ENCODE results near the gene MACF1. TPM values are rescaled to one million over a fixed set of nuclear protein-coding genes. Genes with fewer than 3 reads are reported as not detected.

Gene MACF1
- total and polyA plus RNA-seq, 10 donors = 50.8 to 641 (median 414) TPM

- Histone ChIP-seq H3K9me3 (no peaks in the 10 kb centered on the region), H3K36me3 (peaks cover 0 to 90% (median 41%) of the 10 kb centered on the region in 6 donors), H3K27me3 (replicated peaks in 1 of 7) (no peaks in the 10 kb centered on the region), H3K4me1 (peaks cover 0 to 18% (median 16%) of the 10 kb centered on the region in 6 donors), H3K27ac (no peak overlapping the region), H3K4me3 (no peak overlapping the region)
- peak; percentile 43 for DNase-seq
- WGBS, 5 donors = 64 to 89% (median 79%) methylated on average over 6 to 10 of the region's 10 CpGs
- TF ChIP-seq POLR2AphosphoS5 (IDR thresholded peaks at IDR 0.05) (no peak), POLR2A (IDR thresholded peaks at IDR 0.05) (no peak)
- intact Hi-C loops (cut with DNase I; ENCODE audit: low total_unique reads) = loop anchor here (10.0 kb wide), 1 partner anchor 55 kb away; no protein-coding TSS in a partner anchor
Observed at GRCh38 chr1:39529901-39530535, 325.5 kb downstream of the MACF1 start.

- Histone ChIP-seq H3K27ac (no peak overlapping the region), H3K27me3 (replicated peaks in 1 of 7) (no peaks in the 10 kb centered on the region), H3K9me3 (no peaks in the 10 kb centered on the region), H3K4me1 (peaks cover 0 to 2% (median 1%) of the 10 kb centered on the region in 6 donors), H3K36me3 (peaks cover 0 to 91% (median 42%) of the 10 kb centered on the region in 6 donors), H3K4me3 (no peak overlapping the region)
- peak; percentile 55 for DNase-seq
- 90 to 99% (median 94%) methylated on average over 3 to 4 of the region's 4 CpGs for WGBS, 5 donors
- intact Hi-C loops (cut with DNase I; ENCODE audit: low total_unique reads) = loop anchor here (10.0 kb wide), 1 partner anchor 57 kb away; no protein-coding TSS in a partner anchor
- TF ChIP-seq CTCF (IDR thresholded peaks at IDR 0.05 in 8 of 11, conservative IDR thresholded peaks at IDR 0.05 in 3 of 11) (no peak), POLR2A (IDR thresholded peaks at IDR 0.05) (no peak), POLR2AphosphoS5 (IDR thresholded peaks at IDR 0.05) (no peak)
Observed at GRCh38 chr1:39531526-39531925, 327.0 kb downstream of the MACF1 start.

- intact Hi-C loops (cut with DNase I; ENCODE audit: low total_unique reads) = loop anchor here (10.0 kb wide), 1 partner anchor 59 kb away; no protein-coding TSS in a partner anchor
- no peak for DNase-seq
- 94 to 97% (median 97%) methylated on average over 1 of the region's 1 CpG for WGBS, 5 donors
- H3K4me3 ChIP-seq = no peak overlapping the region
- no peaks in the 10 kb centered on the region for H3K27me3 ChIP-seq (replicated peaks in 1 of 7)
- H3K27ac ChIP-seq = no peak overlapping the region
- H3K4me1 ChIP-seq = no peaks in the 10 kb centered on the region
- H3K9me3 ChIP-seq = no peaks in the 10 kb centered on the region
- H3K36me3 ChIP-seq = peaks cover 0 to 91% (median 33%) of the 10 kb centered on the region in 6 donors
- no peak for TF ChIP-seq POLR2A (IDR thresholded peaks at IDR 0.05)
- no peak for TF ChIP-seq CTCF (IDR thresholded peaks at IDR 0.05 in 8 of 11, conservative IDR thresholded peaks at IDR 0.05 in 3 of 11)
- no peak for TF ChIP-seq POLR2AphosphoS5 (IDR thresholded peaks at IDR 0.05)
Observed at GRCh38 chr1:39533442-39533841, 328.9 kb downstream of the MACF1 start.

Other genes starting within 250 kb of the MACF1 start
- gene AKIRIN1, start 213.4 kb upstream of the MACF1 start, total RNA-seq = 10 to 100 TPM; 40.0 to 57.2 (median 45.6) TPM
- 10 to 100 TPM; 16.2 to 29.8 (median 21.7) TPM for gene AKIRIN1, start 213.4 kb upstream of the MACF1 start, polyA plus RNA-seq
- 100 to 1,000 TPM in 5 of 7 donors, 10 to 100 TPM in 2; 89.7 to 296 (median 120) TPM for gene NDUFS5, start 178.3 kb upstream of the MACF1 start, total RNA-seq
- 100 to 1,000 TPM; 292 to 338 (median 297) TPM for gene NDUFS5, start 178.3 kb upstream of the MACF1 start, polyA plus RNA-seq

Measured in spleen (tissue), 11 donors.